ENCODE data around the gene SLCO2B1.

Gene SLCO2B1

DNA sequence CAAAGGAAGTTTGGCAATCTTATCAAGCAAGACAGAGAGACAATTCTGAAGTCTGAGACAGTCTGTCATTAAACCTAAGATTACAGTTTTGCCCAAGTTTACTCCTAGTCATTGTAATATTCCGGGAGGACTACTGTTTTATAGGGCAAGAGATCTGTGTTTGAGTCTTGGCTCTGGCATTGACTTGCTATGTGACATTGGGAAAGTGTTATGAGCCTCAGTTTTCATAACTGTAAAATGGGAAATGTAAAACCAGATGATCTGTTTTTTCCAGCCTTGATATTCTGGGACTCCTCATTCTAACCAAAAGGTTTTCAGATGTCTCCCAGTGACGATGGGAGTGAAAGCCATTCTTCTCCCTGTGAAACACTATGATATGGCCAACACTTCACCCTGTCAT, 24.3 kb upstream of the SLCO2B1 start:
- no peak overlapping the region for H3K9ac ChIP-seq (ENCODE audit: low read depth in 1 of 2, low read length in 2 of 2)
- H3K4me3 ChIP-seq (ENCODE audit: low read length in 2 of 2) = no peak overlapping the region
- H3K9me3 ChIP-seq (ENCODE audit: control insufficient read depth in 2 of 2, low read length in 2 of 2) = no peaks in the 10 kb centered on the region
- no peak overlapping the region for H3K27ac ChIP-seq (ENCODE audit: low read depth in 2 of 2, low read length in 2 of 2)
- no peaks in the 10 kb centered on the region for H3K36me3 ChIP-seq (ENCODE audit: control insufficient read depth in 2 of 2, insufficient read depth in 2 of 2, low read length in 2 of 2)
- peaks cover 1 to 2% of the 10 kb centered on the region in 2 donors for H3K27me3 ChIP-seq (ENCODE audit: control insufficient read depth in 2 of 2, insufficient read depth in 2 of 2, low read length in 2 of 2)
- no peaks in the 10 kb centered on the region for H3K4me1 ChIP-seq (ENCODE audit: control insufficient read depth in 2 of 2, insufficient read depth in 2 of 2, low read length in 2 of 2)

DNA sequence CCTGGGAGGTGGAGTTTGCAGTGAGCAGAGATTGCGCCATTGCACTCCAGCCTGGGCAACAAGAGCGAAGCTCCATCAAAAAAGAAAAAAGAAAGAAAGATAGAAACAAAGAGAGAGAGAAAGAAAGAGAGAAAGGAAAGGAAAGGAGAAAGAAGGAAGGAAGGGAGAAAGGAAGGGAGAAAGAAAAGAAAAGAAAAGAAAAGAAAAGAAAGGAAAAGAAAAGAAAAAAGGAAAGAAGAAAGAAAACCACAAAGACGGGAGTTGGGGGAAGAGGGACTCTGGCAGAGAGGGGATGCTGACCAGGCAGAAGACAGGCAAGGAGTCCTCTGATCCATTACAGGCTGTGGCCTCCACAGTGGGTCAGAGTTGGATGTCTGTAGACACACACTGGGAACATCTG, 18.8 kb upstream of the SLCO2B1 start:
- Histone ChIP-seq H3K4me1 (ENCODE audit: control insufficient read depth in 2 of 2, insufficient read depth in 2 of 2, low read length in 2 of 2) (no peaks in the 10 kb centered on the region), H3K9ac (ENCODE audit: low read depth in 1 of 2, low read length in 2 of 2) (no peak overlapping the region), H3K27me3 (ENCODE audit: control insufficient read depth in 2 of 2, insufficient read depth in 2 of 2, low read length in 2 of 2) (peaks cover 1 to 3% of the 10 kb centered on the region in 2 donors), H3K27ac (ENCODE audit: low read depth in 2 of 2, low read length in 2 of 2) (no peak overlapping the region), H3K4me3 (ENCODE audit: low read length in 2 of 2) (no peak overlapping the region), H3K36me3 (ENCODE audit: control insufficient read depth in 2 of 2, insufficient read depth in 2 of 2, low read length in 2 of 2) (no peaks in the 10 kb centered on the region), H3K9me3 (ENCODE audit: control insufficient read depth in 2 of 2, low read length in 2 of 2) (no peaks in the 10 kb centered on the region)

- no peak overlapping the region for H3K4me3 ChIP-seq (ENCODE audit: low read length in 2 of 2)
- H3K27ac ChIP-seq (ENCODE audit: low read depth in 2 of 2, low read length in 2 of 2) = no peak overlapping the region
- H3K4me1 ChIP-seq (ENCODE audit: control insufficient read depth in 2 of 2, insufficient read depth in 2 of 2, low read length in 2 of 2) = no peaks in the 10 kb centered on the region
- H3K9ac ChIP-seq (ENCODE audit: low read depth in 1 of 2, low read length in 2 of 2) = no peak overlapping the region
- H3K27me3 ChIP-seq (ENCODE audit: control insufficient read depth in 2 of 2, insufficient read depth in 2 of 2, low read length in 2 of 2) = peaks cover 1 to 3% of the 10 kb centered on the region in 2 donors
- no peaks in the 10 kb centered on the region for H3K36me3 ChIP-seq (ENCODE audit: control insufficient read depth in 2 of 2, insufficient read depth in 2 of 2, low read length in 2 of 2)
- no peaks in the 10 kb centered on the region for H3K9me3 ChIP-seq (ENCODE audit: control insufficient read depth in 2 of 2, low read length in 2 of 2)
Observed at GRCh38 chr11:75133976-75134375, 16.9 kb upstream of the SLCO2B1 start.

DNA sequence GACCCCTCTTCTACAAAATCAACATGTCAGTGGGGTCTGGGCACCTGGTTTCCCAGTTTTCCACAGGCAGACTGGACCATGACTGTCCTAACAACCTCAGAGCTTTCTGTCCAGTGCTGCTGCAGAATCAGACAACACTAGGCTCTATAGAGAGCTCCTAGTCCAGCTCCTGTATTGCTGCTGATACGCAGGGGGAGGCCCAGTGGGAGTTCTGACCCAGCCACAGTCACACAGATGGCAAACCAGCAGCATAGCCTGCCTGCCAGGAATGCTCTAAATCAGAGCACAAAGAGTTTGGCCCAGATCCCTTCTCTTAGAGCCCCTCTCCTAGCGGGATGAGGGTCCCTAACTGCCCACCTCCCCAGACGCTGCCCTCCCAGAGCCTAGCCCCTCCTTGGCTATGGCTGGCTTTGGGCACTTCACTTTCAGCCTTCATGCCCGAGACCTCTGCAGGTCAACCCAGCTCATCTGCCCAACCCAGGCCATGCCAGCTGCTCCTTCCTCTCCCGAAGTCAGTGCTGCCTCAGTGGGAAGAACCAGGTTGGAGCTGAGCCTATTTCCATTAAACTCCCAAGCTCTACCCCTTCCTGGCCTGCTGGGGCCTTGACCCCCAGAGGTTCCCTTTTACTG, 15.8 kb upstream of the SLCO2B1 start:
- H3K4me3 ChIP-seq (ENCODE audit: low read length in 2 of 2) = no peak overlapping the region
- no peaks in the 10 kb centered on the region for H3K36me3 ChIP-seq (ENCODE audit: control insufficient read depth in 2 of 2, insufficient read depth in 2 of 2, low read length in 2 of 2)
- no peak overlapping the region for H3K27ac ChIP-seq (ENCODE audit: low read depth in 2 of 2, low read length in 2 of 2)
- no peaks in the 10 kb centered on the region for H3K9me3 ChIP-seq (ENCODE audit: control insufficient read depth in 2 of 2, low read length in 2 of 2)
- H3K4me1 ChIP-seq (ENCODE audit: control insufficient read depth in 2 of 2, insufficient read depth in 2 of 2, low read length in 2 of 2) = no peaks in the 10 kb centered on the region
- peaks cover 0 to 3% of the 10 kb centered on the region in 2 donors for H3K27me3 ChIP-seq (ENCODE audit: control insufficient read depth in 2 of 2, insufficient read depth in 2 of 2, low read length in 2 of 2)
- no peak overlapping the region for H3K9ac ChIP-seq (ENCODE audit: low read depth in 1 of 2, low read length in 2 of 2)

DNA sequence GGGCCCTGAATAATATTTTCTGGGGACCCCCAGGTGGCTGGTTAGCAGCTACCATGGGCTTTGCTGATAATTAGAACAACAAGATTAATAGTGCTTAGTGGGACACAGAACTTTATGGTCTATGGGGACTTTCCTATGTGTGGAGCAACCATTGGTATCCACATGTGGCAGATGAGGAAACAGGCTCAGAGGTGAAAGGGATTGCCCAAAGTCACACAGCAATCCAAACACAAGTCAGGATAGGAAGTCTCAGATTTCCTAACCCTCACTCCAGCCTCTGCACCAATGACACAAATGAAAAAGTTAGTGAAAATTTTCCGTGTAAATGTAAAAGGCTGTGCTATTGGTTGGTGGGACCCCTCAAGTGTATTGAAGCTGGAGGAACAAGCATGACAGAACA, 15.3 kb upstream of the SLCO2B1 start:
- Histone ChIP-seq H3K9me3 (ENCODE audit: control insufficient read depth in 2 of 2, low read length in 2 of 2) (no peaks in the 10 kb centered on the region), H3K4me3 (ENCODE audit: low read length in 2 of 2) (no peak overlapping the region), H3K27ac (ENCODE audit: low read depth in 2 of 2, low read length in 2 of 2) (no peak overlapping the region), H3K36me3 (ENCODE audit: control insufficient read depth in 2 of 2, insufficient read depth in 2 of 2, low read length in 2 of 2) (no peaks in the 10 kb centered on the region), H3K4me1 (ENCODE audit: control insufficient read depth in 2 of 2, insufficient read depth in 2 of 2, low read length in 2 of 2) (no peaks in the 10 kb centered on the region), H3K9ac (ENCODE audit: low read depth in 1 of 2, low read length in 2 of 2) (no peak overlapping the region), H3K27me3 (ENCODE audit: control insufficient read depth in 2 of 2, insufficient read depth in 2 of 2, low read length in 2 of 2) (peaks cover 0 to 3% of the 10 kb centered on the region in 2 donors)

DNA sequence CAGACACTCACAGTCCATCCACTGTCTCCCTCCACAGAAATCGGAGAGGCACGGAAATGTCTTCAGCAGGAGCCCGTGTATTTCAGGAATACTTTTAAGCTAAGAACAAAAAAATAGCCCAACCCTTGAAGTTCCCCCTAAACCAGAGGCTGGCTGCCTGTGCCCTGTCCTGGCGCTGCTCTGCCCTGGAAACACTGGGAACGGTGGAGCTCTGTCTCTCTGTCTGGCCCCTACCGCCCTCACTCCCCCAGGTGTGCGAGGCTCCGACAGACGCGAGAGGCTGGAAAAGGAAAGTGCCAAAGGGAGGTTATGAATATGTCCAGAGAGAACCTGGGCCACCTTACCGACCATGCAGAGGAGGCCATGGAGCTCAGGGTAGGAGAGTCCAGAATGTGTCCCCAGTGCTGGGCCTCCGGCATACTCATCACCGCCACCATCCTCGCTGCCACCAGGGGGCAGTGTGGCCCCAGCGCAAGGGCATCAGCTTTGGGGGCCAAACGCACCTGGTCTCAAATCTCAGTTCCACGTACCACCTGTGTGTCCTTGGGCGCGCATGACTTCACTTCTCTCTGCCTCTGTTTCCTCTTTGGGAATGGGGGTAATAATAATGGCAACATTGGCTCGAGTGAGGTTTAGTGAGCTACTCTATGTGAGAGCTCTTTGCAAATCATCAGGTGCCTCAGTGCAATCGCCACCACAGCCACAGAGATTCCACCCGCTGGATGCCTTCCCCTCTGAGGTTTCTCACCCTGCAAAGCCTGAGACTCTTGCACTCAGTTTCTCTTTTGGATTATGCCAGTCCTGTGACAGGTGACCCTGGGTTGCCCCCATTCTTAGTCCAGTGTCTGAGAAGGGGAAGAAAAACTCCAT, 10.4 kb upstream of the SLCO2B1 start:
- Histone ChIP-seq H3K9me3 (ENCODE audit: control insufficient read depth in 2 of 2, low read length in 2 of 2) (no peaks in the 10 kb centered on the region), H3K4me3 (ENCODE audit: low read length in 2 of 2) (no peak overlapping the region), H3K27me3 (ENCODE audit: control insufficient read depth in 2 of 2, insufficient read depth in 2 of 2, low read length in 2 of 2) (no peaks in the 10 kb centered on the region), H3K9ac (ENCODE audit: low read depth in 1 of 2, low read length in 2 of 2) (no peak overlapping the region), H3K36me3 (ENCODE audit: control insufficient read depth in 2 of 2, insufficient read depth in 2 of 2, low read length in 2 of 2) (no peaks in the 10 kb centered on the region), H3K4me1 (ENCODE audit: control insufficient read depth in 2 of 2, insufficient read depth in 2 of 2, low read length in 2 of 2) (peaks cover 5 to 10% of the 10 kb centered on the region in 2 donors), H3K27ac (ENCODE audit: low read depth in 2 of 2, low read length in 2 of 2) (no peak overlapping the region)

- Histone ChIP-seq H3K9me3 (ENCODE audit: control insufficient read depth in 2 of 2, low read length in 2 of 2) (no peaks in the 10 kb centered on the region), H3K27ac (ENCODE audit: low read depth in 2 of 2, low read length in 2 of 2) (no peak overlapping the region), H3K27me3 (ENCODE audit: control insufficient read depth in 2 of 2, insufficient read depth in 2 of 2, low read length in 2 of 2) (no peaks in the 10 kb centered on the region), H3K36me3 (ENCODE audit: control insufficient read depth in 2 of 2, insufficient read depth in 2 of 2, low read length in 2 of 2) (no peaks in the 10 kb centered on the region), H3K9ac (ENCODE audit: low read depth in 1 of 2, low read length in 2 of 2) (no peak overlapping the region), H3K4me1 (ENCODE audit: control insufficient read depth in 2 of 2, insufficient read depth in 2 of 2, low read length in 2 of 2) (peaks cover 9 to 16% of the 10 kb centered on the region in 2 donors), H3K4me3 (ENCODE audit: low read length in 2 of 2) (no peak overlapping the region)
Observed at GRCh38 chr11:75141166-75141565, 9.7 kb upstream of the SLCO2B1 start.

- no peak overlapping the region for H3K9ac ChIP-seq (ENCODE audit: low read depth in 1 of 2, low read length in 2 of 2)
- H3K4me3 ChIP-seq (ENCODE audit: low read length in 2 of 2) = no peak overlapping the region
- H3K36me3 ChIP-seq (ENCODE audit: control insufficient read depth in 2 of 2, insufficient read depth in 2 of 2, low read length in 2 of 2) = no peaks in the 10 kb centered on the region
- H3K9me3 ChIP-seq (ENCODE audit: control insufficient read depth in 2 of 2, low read length in 2 of 2) = no peaks in the 10 kb centered on the region
- H3K4me1 ChIP-seq (ENCODE audit: control insufficient read depth in 2 of 2, insufficient read depth in 2 of 2, low read length in 2 of 2) = peaks cover 19 to 28% of the 10 kb centered on the region in 2 donors
- no peaks in the 10 kb centered on the region for H3K27me3 ChIP-seq (ENCODE audit: control insufficient read depth in 2 of 2, insufficient read depth in 2 of 2, low read length in 2 of 2)
- peak overlapping the region in 1 of 2 donors; percentile 16 for H3K27ac ChIP-seq (ENCODE audit: low read depth in 2 of 2, low read length in 2 of 2)
Observed at GRCh38 chr11:75142714-75143419, 8.0 kb upstream of the SLCO2B1 start.

GRCh38 chr11:75143420-75143731, 7.5 kb upstream of the SLCO2B1 start:
- H3K27me3 ChIP-seq (ENCODE audit: control insufficient read depth in 2 of 2, insufficient read depth in 2 of 2, low read length in 2 of 2) = no peaks in the 10 kb centered on the region
- no peaks in the 10 kb centered on the region for H3K36me3 ChIP-seq (ENCODE audit: control insufficient read depth in 2 of 2, insufficient read depth in 2 of 2, low read length in 2 of 2)
- H3K9ac ChIP-seq (ENCODE audit: low read depth in 1 of 2, low read length in 2 of 2) = no peak overlapping the region
- peaks cover 23 to 28% of the 10 kb centered on the region in 2 donors for H3K4me1 ChIP-seq (ENCODE audit: control insufficient read depth in 2 of 2, insufficient read depth in 2 of 2, low read length in 2 of 2)
- H3K27ac ChIP-seq (ENCODE audit: low read depth in 2 of 2, low read length in 2 of 2) = peak overlapping the region in 1 of 2 donors; percentile 16
- no peaks in the 10 kb centered on the region for H3K9me3 ChIP-seq (ENCODE audit: control insufficient read depth in 2 of 2, low read length in 2 of 2)
- H3K4me3 ChIP-seq (ENCODE audit: low read length in 2 of 2) = no peak overlapping the region

- Histone ChIP-seq H3K9me3 (ENCODE audit: control insufficient read depth in 2 of 2, low read length in 2 of 2) (no peaks in the 10 kb centered on the region), H3K27ac (ENCODE audit: low read depth in 2 of 2, low read length in 2 of 2) (no peak overlapping the region)
Observed at GRCh38 chr11:75144716-75145014, 6.2 kb upstream of the SLCO2B1 start.

More at GRCh38 chr11:75144716-75145014, 6.2 kb upstream of the SLCO2B1 start:
- Histone ChIP-seq H3K4me1 (ENCODE audit: control insufficient read depth in 2 of 2, insufficient read depth in 2 of 2, low read length in 2 of 2) (peaks cover 29% of the 10 kb centered on the region in 2 donors), H3K9ac (ENCODE audit: low read depth in 1 of 2, low read length in 2 of 2) (no peak overlapping the region), H3K4me3 (ENCODE audit: low read length in 2 of 2) (no peak overlapping the region), H3K27me3 (ENCODE audit: control insufficient read depth in 2 of 2, insufficient read depth in 2 of 2, low read length in 2 of 2) (no peaks in the 10 kb centered on the region), H3K36me3 (ENCODE audit: control insufficient read depth in 2 of 2, insufficient read depth in 2 of 2, low read length in 2 of 2) (no peaks in the 10 kb centered on the region)
